ENCODE results near the gene DHX32. TPM values are rescaled to one million over a fixed set of nuclear protein-coding genes. Genes with fewer than 3 reads are reported as not detected.

DHX32 gene
- total RNA-seq, 4 donors from 2014 or later, result 27.4 to 44.4 (median 32.9) TPM

- intact Hi-C loops (cut with DNase I; ENCODE audit: low total_unique reads), result no loop called here
- Histone ChIP-seq H3K36me3 (peaks cover 0 to 10% of the 10 kb centered on the region in 2 donors), H3K4me3 (no peak overlapping the region), H3K27ac (no peak overlapping the region), H3K4me1 (peaks cover 4% of the 10 kb centered on the region in 2 donors), H3K27me3 (no peaks in the 10 kb centered on the region), H3K9me3 (no peaks in the 10 kb centered on the region)
- no peak for ATAC-seq
- TF ChIP-seq CTCF (IDR thresholded peaks at IDR 0.05 in 4 of 5, conservative IDR thresholded peaks at IDR 0.05 in 1 of 5) (no peak), POLR2A (IDR thresholded peaks at IDR 0.05) (no peak)
- DNase-seq, result no peak
- in situ Hi-C loops (cut with MboI; ENCODE audit: low sequenced_read_pairs in 4 of 4), result no loop called here
Observed at GRCh38 chr10:125883211-125883610, 2.1 kb upstream of the DHX32 start.

GRCh38 chr10:125882596-125882995, 1.5 kb upstream of the DHX32 start:
- in situ Hi-C loops (cut with MboI; ENCODE audit: low sequenced_read_pairs in 4 of 4), result no loop called here
- intact Hi-C loops (cut with DNase I; ENCODE audit: low total_unique reads), result no loop called here
- ATAC-seq (no peak), DNase-seq (no peak)
- peaks cover 4% of the 10 kb centered on the region in 2 donors for H3K4me1 ChIP-seq
- peaks cover 0 to 14% of the 10 kb centered on the region in 2 donors for H3K36me3 ChIP-seq
- TF ChIP-seq CTCF (IDR thresholded peaks at IDR 0.05 in 4 of 5, conservative IDR thresholded peaks at IDR 0.05 in 1 of 5), result no peak
- TF ChIP-seq POLR2A (IDR thresholded peaks at IDR 0.05), result no peak
- no peaks in the 10 kb centered on the region for H3K9me3 ChIP-seq
- no peaks in the 10 kb centered on the region for H3K27me3 ChIP-seq
- no peak overlapping the region for H3K27ac ChIP-seq
- no peak overlapping the region for H3K4me3 ChIP-seq

- TF ChIP-seq POLR2A (IDR thresholded peaks at IDR 0.05) (no peak), CTCF (IDR thresholded peaks at IDR 0.05 in 4 of 5, conservative IDR thresholded peaks at IDR 0.05 in 1 of 5) (no peak)
- ATAC-seq (no peak), DNase-seq (no peak)
- Histone ChIP-seq H3K36me3 (peaks cover 6 to 32% of the 10 kb centered on the region in 2 donors), H3K4me1 (peaks cover 4% of the 10 kb centered on the region in 2 donors), H3K9me3 (no peaks in the 10 kb centered on the region), H3K27ac (no peak overlapping the region), H3K4me3 (no peak overlapping the region), H3K27me3 (no peaks in the 10 kb centered on the region)
- intact Hi-C loops (cut with DNase I; ENCODE audit: low total_unique reads), result no loop called here
- in situ Hi-C loops (cut with MboI; ENCODE audit: low sequenced_read_pairs in 4 of 4), result no loop called here
Observed at GRCh38 chr10:125880719-125881118, 373 bp downstream of the DHX32 start.

GRCh38 chr10:125878957-125879835, 1.9 kb downstream of the DHX32 start:
- in situ Hi-C loops (cut with MboI; ENCODE audit: low sequenced_read_pairs in 4 of 4) (no loop called here), intact Hi-C loops (cut with DNase I; ENCODE audit: low total_unique reads) (no loop called here)
- Histone ChIP-seq H3K4me3 (no peak overlapping the region), H3K27me3 (no peaks in the 10 kb centered on the region), H3K27ac (no peak overlapping the region), H3K36me3 (peaks cover 6 to 41% of the 10 kb centered on the region in 2 donors), H3K4me1 (no peaks in the 10 kb centered on the region), H3K9me3 (no peaks in the 10 kb centered on the region)
- no peak for TF ChIP-seq CTCF (IDR thresholded peaks at IDR 0.05 in 4 of 5, conservative IDR thresholded peaks at IDR 0.05 in 1 of 5)
- TF ChIP-seq POLR2A (IDR thresholded peaks at IDR 0.05), result no peak
- ATAC-seq, result no peak
- DNase-seq, result no peak

Measured in gastrocnemius medialis (tissue), 4 donors.